DOHH2 (cell line): ENCODE results near the gene NFX1.
"Not testable (repeated sequence)": the region's sequence is repeated elsewhere in the genome, so short reads cannot be mapped to it uniquely, and the experiment has no call there.

Experiments
- H3F3A ChIP-seq: fragments of 200-600 bp; sonication (generic), shearing (Covaris generic); 2 replicates; pipeline ENCODE4 v1.6.0; 2016; ENCODE audit warnings: antibody characterized with exemption, mild to moderate bottlenecking; ENCODE audit not compliant: control insufficient read depth, insufficient read depth
- H3K27ac ChIP-seq: fragments of 200-600 bp; sonication (generic); 2 replicates; pipeline ENCODE4 v1.5.1; 2014; ENCODE audit warnings: low read depth, mild to moderate bottlenecking, low read length, moderate library complexity
- H3K27me3 ChIP-seq: fragments of 200-600 bp; sonication (generic); 2 replicates; pipeline ENCODE4 v1.6.1; 2014; ENCODE audit warnings: mild to moderate bottlenecking, low read length, mixed read lengths; ENCODE audit not compliant: control insufficient read depth
- H3K36me3 ChIP-seq: fragments of 200-600 bp; sonication (generic); 2 replicates; pipeline ENCODE4 v1.6.1; 2014; ENCODE audit warnings: mild to moderate bottlenecking, low read length, moderate library complexity, mixed read lengths; ENCODE audit not compliant: control insufficient read depth
- H3K4me1 ChIP-seq: fragments of 200-600 bp; sonication (generic); 2 replicates; pipeline ENCODE4 v1.6.1; 2014; ENCODE audit warnings: mild to moderate bottlenecking, low read length, mixed read lengths; ENCODE audit not compliant: control insufficient read depth
- H3K4me2 ChIP-seq: fragments of 200-600 bp; sonication (generic); 2 replicates; pipeline ENCODE4 v1.6.0; 2014; ENCODE audit warnings: mild to moderate bottlenecking, low read length, moderate library complexity
- H3K4me3 ChIP-seq: fragments of 200-600 bp; sonication (generic); 2 replicates; pipeline ENCODE4 v1.5.1; 2014; ENCODE audit warnings: mild to moderate bottlenecking, low read length, mixed read lengths
- H3K79me2 ChIP-seq: fragments of 200-600 bp; sonication (generic); 2 replicates; pipeline ENCODE4 v1.6.1; 2014; ENCODE audit warnings: mild to moderate bottlenecking, low read length, mixed read lengths; ENCODE audit not compliant: control insufficient read depth
- H3K9me2 ChIP-seq: fragments of 200-600 bp; sonication (generic); replicated peaks from 2 replicates; pipeline ENCODE4 v1.6.1; 2014; ENCODE audit warnings: mild to moderate bottlenecking, low read length, mixed read lengths; ENCODE audit not compliant: control insufficient read depth
- H3K9me3 ChIP-seq: fragments of 200-600 bp; sonication (generic); 2 replicates; pipeline ENCODE4 v1.6.1; 2014; ENCODE audit warnings: antibody characterized with exemption, low read length, mixed read lengths; ENCODE audit not compliant: control insufficient read depth, insufficient read depth
- H4K20me1 ChIP-seq: fragments of 200-600 bp; sonication (generic); 2 replicates; pipeline ENCODE4 v1.6.0; 2014; ENCODE audit warnings: low read depth, mild to moderate bottlenecking, antibody characterized with exemption, low read length, moderate library complexity; ENCODE audit not compliant: control insufficient read depth, insufficient read depth
- EZH2phosphoT487 ChIP-seq: fragments of 200-600 bp; sonication (generic); IDR thresholded peaks from 2 replicates; pipeline ENCODE4 v1.6.1; 2017; ENCODE audit warnings: borderline replicate concordance, mild to moderate bottlenecking, antibody characterized with exemption, low read length, moderate library complexity, mixed read lengths
- TF ChIP-seq, protein P1 (sequence below): fragments of 200-600 bp; sonication (generic); IDR thresholded peaks from one replicate; pipeline ENCODE4 v1.5.1; 2014; ENCODE audit warnings: antibody characterized with exemption, mild to moderate bottlenecking, low read depth, low read length; ENCODE audit not compliant: poor library complexity, severe bottlenecking

NFX1 gene

DNA sequence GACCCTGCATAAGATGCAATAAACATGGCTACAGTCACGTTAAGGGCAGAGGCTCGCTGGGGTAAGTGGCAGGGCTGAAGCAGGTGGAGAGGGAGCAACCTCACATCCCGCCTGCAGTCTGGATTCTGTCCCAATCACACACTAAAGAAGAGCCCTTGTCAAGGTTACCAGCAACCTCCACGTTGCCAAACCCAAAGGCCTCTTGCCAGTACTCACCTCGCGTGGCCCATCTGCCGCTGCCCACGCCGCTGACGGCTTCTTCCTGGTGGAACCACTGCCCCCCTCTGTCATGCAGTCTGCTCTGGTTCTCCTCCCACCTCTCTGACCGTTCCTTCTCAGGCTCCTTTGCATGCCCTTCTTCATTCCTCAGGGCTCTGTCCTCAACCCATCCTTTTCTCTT lies 103.3 kb downstream of the NFX1 start:
- TF ChIP-seq, protein P1, sequence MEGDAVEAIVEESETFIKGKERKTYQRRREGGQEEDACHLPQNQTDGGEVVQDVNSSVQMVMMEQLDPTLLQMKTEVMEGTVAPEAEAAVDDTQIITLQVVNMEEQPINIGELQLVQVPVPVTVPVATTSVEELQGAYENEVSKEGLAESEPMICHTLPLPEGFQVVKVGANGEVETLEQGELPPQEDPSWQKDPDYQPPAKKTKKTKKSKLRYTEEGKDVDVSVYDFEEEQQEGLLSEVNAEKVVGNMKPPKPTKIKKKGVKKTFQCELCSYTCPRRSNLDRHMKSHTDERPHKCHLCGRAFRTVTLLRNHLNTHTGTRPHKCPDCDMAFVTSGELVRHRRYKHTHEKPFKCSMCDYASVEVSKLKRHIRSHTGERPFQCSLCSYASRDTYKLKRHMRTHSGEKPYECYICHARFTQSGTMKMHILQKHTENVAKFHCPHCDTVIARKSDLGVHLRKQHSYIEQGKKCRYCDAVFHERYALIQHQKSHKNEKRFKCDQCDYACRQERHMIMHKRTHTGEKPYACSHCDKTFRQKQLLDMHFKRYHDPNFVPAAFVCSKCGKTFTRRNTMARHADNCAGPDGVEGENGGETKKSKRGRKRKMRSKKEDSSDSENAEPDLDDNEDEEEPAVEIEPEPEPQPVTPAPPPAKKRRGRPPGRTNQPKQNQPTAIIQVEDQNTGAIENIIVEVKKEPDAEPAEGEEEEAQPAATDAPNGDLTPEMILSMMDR, result no peak
- no peak for TF ChIP-seq EZH2phosphoT487
- Histone ChIP-seq H3K4me1 (no peaks in the 10 kb centered on the region), H3K9me2 (no peaks in the 10 kb centered on the region), H3K79me2 (no peaks in the 10 kb centered on the region), H3K4me3 (no peak overlapping the region), H3K27me3 (peaks cover 3% of the 10 kb centered on the region; the same call in 1 of the 2 replicates), H3K9me3 (no peaks in the 10 kb centered on the region), H4K20me1 (no peaks in the 10 kb centered on the region), H3F3A (no peaks in the 10 kb centered on the region), H3K27ac (no peak overlapping the region), H3K36me3 (no peaks in the 10 kb centered on the region), H3K4me2 (no peak overlapping the region)

DNA sequence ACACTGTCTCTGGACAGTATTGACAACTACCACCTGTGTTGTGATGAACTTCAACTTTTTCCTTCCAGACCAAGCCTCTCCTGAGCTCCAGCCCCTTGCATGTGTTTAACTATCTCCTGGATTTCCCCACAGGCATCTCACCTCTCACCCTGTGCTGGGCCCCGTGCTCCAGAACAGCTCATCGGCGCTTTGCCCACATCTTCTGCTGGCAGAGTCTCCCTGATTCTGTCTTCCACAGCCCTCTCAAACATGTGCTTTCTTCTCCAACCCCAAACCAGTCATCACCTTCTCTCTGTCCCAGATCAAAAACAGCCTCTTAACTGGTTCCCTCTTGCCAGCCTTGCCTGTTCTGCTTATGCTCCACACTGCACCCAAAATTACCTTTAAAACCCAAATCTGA lies 103.7 kb downstream of the NFX1 start:
- H3K4me3 ChIP-seq, H3K79me2 ChIP-seq, H3F3A ChIP-seq, H3K4me2 ChIP-seq, H4K20me1 ChIP-seq, H3K27ac ChIP-seq, H3K9me3 ChIP-seq, H3K9me2 ChIP-seq, H3K36me3 ChIP-seq, H3K27me3 ChIP-seq, H3K4me1 ChIP-seq: not testable (repeated sequence)

DNA sequence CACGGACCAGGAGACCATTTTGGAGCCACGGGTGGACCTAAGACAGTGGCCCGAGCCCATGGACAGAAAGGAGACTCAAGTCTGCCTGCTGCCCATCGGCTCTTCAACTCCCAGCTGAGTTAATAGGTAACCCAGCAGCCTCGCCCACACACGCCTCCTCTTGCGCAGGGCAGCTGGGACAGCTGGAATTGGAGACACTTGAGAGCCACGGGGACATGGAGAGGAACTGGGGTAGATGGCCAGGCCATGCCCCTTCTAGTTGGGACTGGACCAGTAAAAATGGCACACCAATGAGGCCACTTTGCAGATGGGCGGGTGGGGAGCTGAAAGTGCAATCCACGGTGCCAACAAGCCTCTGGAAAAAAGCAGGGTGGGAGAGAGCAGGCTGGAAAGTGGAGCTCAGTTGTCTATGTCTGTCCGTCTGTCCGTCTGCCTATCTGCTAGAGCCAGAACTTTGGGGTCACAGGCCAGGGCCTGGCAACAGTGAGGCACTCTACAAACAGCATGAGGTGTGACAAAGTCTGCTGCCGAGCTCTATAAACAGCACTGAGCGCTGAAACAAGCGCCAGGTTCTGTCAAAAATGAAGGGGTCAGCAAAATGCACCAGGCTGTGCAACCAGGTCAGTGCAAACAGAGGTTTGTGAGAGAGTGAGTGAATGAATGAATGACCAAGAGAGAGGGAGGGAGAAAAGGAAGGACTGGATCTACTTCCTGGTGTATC lies 105.0 kb downstream of the NFX1 start:
- H4K20me1 ChIP-seq, H3K27ac ChIP-seq, H3K36me3 ChIP-seq, H3K4me1 ChIP-seq, H3K79me2 ChIP-seq, H3F3A ChIP-seq, H3K27me3 ChIP-seq, H3K4me2 ChIP-seq, H3K9me3 ChIP-seq, H3K9me2 ChIP-seq, H3K4me3 ChIP-seq: not testable (repeated sequence)

- not testable (repeated sequence) for H3K27ac ChIP-seq, H4K20me1 ChIP-seq
Measured at GRCh38 chr9:33397801-33398200, 107.5 kb downstream of the NFX1 start.

GRCh38 chr9:33399047-33399446 lies 108.7 kb downstream of the NFX1 start:
- H4K20me1 ChIP-seq, H3K9me2 ChIP-seq, H3K9me3 ChIP-seq, H3F3A ChIP-seq, H3K27me3 ChIP-seq, H3K4me3 ChIP-seq, H3K4me1 ChIP-seq, H3K79me2 ChIP-seq, H3K36me3 ChIP-seq, H3K27ac ChIP-seq, H3K4me2 ChIP-seq: not testable (repeated sequence)

More at GRCh38 chr9:33397801-33398200, 107.5 kb downstream of the NFX1 start:
- H3K36me3 ChIP-seq, H3K4me3 ChIP-seq, H3K4me1 ChIP-seq, H3K4me2 ChIP-seq, H3K79me2 ChIP-seq, H3K27me3 ChIP-seq, H3F3A ChIP-seq, H3K9me2 ChIP-seq, H3K9me3 ChIP-seq: not testable (repeated sequence)

GRCh38 chr9:33401809-33402208 lies 111.5 kb downstream of the NFX1 start:
- H3K4me1 ChIP-seq, H3K4me2 ChIP-seq, H3K4me3 ChIP-seq, H4K20me1 ChIP-seq, H3F3A ChIP-seq, H3K9me2 ChIP-seq, H3K79me2 ChIP-seq, H3K9me3 ChIP-seq, H3K27ac ChIP-seq, H3K36me3 ChIP-seq, H3K27me3 ChIP-seq: not testable (repeated sequence)

GRCh38 chr9:33402371-33402770 lies 112.1 kb downstream of the NFX1 start, which contains the start of gene AQP7:
AQP7 (minus strand) TSS chr9:33402568; CDS start chr9:33401262, 1,306 bp downstream.
- not testable (repeated sequence) for H3K4me3 ChIP-seq, H3K4me1 ChIP-seq, H3K27me3 ChIP-seq, H3K9me2 ChIP-seq, H3F3A ChIP-seq, H3K79me2 ChIP-seq, H4K20me1 ChIP-seq, H3K36me3 ChIP-seq, H3K9me3 ChIP-seq, H3K27ac ChIP-seq
- peak within 1 kb of the TSS; percentile 31; the same call in 1 of the 2 replicates for H3K4me2 ChIP-seq
